GOT3 (cell line): ENCODE measurements around the gene FGD4.

ENCODE experiments used
- DNase-seq: peaks from one replicate; lab custom pipeline; 2025; ENCODE audit warnings: mixed read lengths; lab: John Stamatoyannopoulos, UW

FGD4 gene

DNA sequence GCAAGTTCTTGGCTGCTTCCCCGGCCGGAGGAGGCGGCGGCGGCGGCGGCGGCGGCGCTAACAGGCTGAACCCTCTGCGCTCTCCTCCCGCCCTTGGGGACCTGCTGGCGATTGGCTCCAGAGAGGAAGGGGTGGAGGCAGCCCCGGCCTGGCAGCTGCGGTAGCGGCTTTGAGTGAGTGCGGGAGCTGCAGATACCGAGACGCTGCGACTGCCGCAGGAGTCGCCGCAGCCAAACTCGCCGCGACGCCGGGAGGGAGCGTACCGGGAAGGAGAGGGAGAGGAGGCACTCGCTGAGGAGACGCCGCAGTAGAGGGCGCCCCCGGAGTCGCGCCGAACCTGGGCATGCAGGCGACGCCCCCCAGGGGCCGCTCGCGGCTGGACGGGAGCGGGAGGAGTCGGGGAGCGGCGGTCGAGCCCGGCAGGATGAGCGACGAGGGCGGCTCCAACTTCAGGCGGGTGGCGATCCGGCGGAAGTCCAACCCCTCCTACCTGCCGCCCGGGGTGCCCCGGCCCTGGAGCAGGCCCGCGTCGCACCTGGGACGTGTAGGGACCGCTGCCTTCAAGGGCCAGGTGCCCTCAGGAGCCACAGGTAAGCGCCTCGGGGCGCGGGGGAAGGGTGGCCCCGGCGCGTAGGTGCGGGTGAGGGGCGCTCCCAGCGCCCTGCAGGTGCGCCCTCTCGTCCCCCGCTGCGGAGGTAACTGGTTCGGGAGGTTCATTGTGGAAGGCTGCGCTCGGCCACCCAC, at the start of gene FGD4:
Gene FGD4 (plus strand): TSS at position 189 of the 744 bp plus-strand sequence.
- peak; percentile 19 for DNase-seq

GRCh38 chr12:32353540-32353939, 45.8 kb upstream of the FGD4 start:
- no peak for DNase-seq

GRCh38 chr12:32357601-32358249, 41.6 kb upstream of the FGD4 start:
- DNase-seq: no peak

- DNase-seq: no peak
Measured at GRCh38 chr12:32360956-32361355, 38.4 kb upstream of the FGD4 start.

DNA sequence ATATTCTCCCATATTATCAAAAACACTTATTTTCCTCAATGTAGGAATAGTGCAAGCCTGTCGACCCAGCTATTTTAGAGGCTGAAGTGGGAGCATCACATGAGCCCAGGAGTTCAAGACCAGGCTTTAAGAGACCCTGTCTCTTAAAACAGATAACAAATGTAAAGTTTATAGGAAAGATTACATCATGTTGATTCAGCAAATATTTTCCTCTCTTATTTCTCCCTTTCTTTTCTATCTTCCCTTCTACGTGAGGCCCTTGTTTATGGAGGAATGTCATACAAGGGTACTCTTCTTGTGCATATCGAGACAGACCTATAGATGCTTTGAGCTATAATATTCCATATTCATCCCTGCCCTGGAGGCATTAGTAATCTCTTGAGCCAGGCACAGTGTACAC, 36.5 kb upstream of the FGD4 start:
- no peak for DNase-seq

DNA sequence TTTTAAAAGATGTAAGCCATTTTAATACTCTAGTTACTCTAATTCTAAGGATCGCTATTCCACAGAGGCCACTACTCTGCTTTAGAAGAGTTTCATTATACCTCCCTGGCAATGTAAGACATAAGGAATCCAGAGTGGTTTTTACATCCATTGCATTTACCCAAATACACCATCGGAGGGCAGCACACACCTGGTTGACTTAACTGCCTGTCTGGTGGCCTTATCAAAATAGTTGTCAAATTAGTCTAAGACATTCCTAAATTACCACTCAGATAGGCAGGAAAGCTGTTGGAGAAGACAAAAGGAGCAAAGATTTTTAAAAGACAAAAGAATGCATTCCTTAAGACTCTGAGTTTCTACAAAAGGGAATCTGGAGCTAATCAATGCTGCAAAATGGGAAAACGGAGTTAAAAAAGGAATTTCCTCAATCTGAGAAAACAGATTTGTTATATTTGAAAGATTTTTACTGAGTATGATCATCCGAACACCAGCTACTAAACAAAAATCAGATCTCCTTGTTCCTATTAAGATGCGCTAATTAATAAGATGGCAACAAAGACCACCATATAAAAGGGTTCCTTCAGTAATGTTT, 33.8 kb upstream of the FGD4 start:
- DNase-seq: no peak

DNA sequence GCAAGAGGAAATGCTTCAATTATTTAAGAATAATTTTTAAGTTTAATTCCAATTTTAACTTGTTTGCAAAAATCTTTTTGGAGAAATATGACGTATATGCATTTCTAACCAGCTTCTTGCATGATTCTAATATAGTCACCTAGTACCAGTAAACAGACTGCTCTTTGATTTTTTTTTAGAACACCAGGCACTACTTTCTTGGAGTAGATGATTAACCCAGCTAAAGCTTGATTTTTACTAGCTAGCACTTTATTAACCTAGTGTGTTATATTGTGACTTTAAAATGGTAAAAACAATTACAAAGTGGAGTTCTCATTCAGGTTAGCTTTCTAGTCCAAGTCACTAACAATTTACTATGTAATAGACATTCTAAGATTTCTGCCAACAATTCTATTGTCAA, 32.6 kb upstream of the FGD4 start:
- no peak for DNase-seq

DNA sequence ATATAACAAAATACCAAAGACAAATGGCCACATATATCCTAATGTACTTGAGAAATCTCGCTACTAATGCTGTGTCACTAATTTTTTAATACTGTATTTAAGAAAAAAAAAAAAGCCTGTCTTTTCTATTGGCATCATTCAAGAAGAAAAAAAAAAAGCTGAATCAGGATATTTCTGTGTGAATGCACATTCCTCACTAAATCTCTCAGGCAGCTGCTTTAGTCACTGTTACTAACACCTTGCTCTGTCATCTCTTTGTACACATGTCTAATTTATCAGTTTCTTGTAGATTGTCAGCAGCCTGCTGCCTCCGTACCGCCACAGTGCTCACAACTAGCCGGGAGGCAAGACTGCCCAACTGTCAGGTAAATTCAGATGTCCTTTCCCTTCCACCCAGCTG, 32.0 kb upstream of the FGD4 start:
- no peak for DNase-seq

- DNase-seq: no peak
Measured at GRCh38 chr12:32369202-32369601, 30.2 kb upstream of the FGD4 start.

- no peak for DNase-seq
Measured at GRCh38 chr12:32377344-32378055, 21.9 kb upstream of the FGD4 start.

GRCh38 chr12:32379213-32379612, 20.1 kb upstream of the FGD4 start:
- DNase-seq: no peak

GRCh38 chr12:32379667-32380066, 19.7 kb upstream of the FGD4 start:
- no peak for DNase-seq

- no peak for DNase-seq
Measured at GRCh38 chr12:32382226-32382625, 17.1 kb upstream of the FGD4 start.

DNA sequence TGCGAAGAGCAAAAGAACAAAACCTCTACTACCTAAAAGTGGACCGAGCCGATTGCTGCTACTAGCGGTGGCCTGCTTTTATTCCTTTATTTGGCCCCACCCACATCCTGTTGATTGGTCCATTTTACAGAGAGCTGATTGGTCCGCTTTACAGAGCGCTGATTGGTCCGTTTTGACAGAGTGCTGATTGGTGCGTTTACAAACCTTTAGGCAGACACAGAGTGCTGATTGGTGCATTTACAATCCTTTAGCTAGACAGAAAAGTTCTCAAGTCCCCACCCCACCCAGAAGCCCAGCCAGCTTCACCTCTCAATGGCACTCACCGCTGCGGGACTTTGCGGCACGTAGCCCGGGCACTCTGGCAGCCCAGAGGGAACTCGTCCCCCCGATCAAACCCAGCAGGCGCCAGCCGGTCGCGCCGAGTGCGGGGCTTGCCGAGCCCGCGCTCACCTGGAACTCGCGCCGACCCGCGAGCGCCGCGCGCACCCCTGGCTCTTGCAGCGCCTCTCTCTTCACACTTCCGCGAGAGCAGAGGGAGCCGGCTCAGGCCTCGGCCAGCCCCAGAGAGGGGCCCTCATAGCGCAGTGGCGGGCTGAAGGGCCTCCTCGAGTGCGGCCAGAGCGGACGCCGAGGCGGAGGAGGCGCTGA, 8.7 kb upstream of the FGD4 start:
- no peak for DNase-seq

- DNase-seq: no peak
Measured at GRCh38 chr12:32395026-32395425, 4.3 kb upstream of the FGD4 start.

GRCh38 chr12:32397696-32398095, 1.7 kb upstream of the FGD4 start:
- DNase-seq: no peak

- no peak for DNase-seq
Measured at GRCh38 chr12:32398181-32398580, 1.2 kb upstream of the FGD4 start.

DNA sequence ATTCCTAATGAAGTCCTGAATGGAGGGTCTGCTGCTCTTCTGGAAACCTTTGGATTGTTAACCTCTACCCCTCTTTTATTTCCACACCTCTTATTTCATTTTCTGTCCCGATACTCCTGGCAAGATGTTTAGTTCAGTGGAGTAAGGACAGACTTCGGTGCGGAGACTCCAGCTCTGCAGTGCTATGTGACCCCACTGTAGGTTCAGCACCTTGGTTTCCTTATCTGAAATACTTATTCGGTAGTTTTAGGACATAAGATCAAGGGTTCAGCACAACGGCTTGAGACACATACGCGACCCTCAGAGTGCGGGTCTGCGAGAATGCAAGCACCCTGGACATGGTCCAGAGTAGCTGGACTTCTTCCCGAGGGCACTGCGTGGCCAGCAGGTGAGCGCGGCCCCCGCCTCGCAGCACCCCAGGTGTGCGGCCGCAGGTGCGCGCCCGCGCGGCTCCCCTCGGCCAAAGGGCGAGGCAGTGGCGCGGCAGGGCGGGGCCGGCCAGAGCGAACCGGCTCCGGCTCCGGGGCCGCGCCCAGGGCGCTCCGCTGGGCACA, 465 bp upstream of the FGD4 start:
- no peak for DNase-seq

DNA sequence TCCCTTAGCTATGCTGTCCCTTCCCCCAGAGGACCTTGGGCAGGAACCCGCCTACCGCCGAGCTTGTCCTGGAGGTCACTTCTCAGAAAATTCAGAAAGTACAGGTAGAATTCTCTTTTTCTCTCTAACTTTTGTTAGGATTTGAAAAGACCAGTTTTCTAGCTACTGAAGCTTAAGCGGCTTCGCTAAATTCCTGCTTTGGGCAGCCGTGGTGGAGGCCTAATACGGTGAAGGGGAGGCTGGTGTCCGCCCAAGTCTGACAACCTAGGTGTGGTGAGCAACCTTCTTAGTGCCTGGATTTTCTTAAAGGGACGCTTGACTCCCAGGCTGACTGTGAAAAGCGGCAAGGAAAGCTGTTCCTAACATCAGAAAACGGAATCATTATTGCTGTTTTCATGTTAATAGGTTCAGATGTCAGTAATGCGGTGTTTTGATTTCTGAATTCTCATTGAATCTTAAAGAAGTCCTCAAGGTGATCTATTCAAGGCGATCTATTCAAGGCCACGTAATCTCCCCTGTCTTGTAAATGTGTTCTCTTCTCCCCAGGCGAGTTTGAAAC, 835 bp downstream of the FGD4 start:
- no peak for DNase-seq

GRCh38 chr12:32400866-32401265, 1.5 kb downstream of the FGD4 start:
- no peak for DNase-seq

- DNase-seq: no peak
Measured at GRCh38 chr12:32402170-32402569, 2.8 kb downstream of the FGD4 start.

DNA sequence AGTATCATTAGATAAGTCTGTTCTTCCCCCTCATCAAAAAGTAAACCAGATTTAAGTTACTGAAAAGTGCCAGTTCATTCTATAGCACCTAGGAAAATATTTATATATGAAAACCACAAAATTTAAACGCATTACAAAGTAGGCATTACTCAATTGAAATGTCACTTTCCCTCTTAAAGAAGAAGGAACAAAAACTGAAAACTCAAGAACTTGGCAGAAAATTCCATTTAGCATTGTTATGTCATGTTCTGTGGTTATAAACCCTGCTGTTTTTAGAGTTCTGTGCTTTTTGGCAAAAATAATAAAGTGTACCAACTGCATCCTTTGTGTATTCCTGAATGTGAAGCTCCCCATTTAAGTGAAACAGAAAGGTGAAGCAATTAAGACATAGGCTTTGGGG, 3.6 kb downstream of the FGD4 start:
- DNase-seq: no peak
